HG02884 (cell line): Measurements from ENCODE around the gene OSMR.

Source experiments
- ATAC-seq: cut with Tn5 transposase; IDR thresholded peaks from one replicate; pipeline ENCODE4 v1.9.1; 2021; ENCODE audit warnings: mild to moderate bottlenecking, moderate library complexity; ENCODE audit not compliant: unreplicated experiment

OSMR gene

GRCh38 chr5:38925154-38925925, 79.5 kb downstream of the OSMR start:
- no peak for ATAC-seq

- no peak for ATAC-seq
Observed at GRCh38 chr5:38926121-38926520, 80.3 kb downstream of the OSMR start.

- no peak for ATAC-seq
Observed at GRCh38 chr5:38927470-38927869, 81.7 kb downstream of the OSMR start.

GRCh38 chr5:38929838-38930237, 84.0 kb downstream of the OSMR start:
- ATAC-seq, result no peak

GRCh38 chr5:38931731-38932130, 85.9 kb downstream of the OSMR start:
- ATAC-seq, result no peak

- ATAC-seq, result no peak
Observed at GRCh38 chr5:38932854-38933408, 87.1 kb downstream of the OSMR start.

- no peak for ATAC-seq
Observed at GRCh38 chr5:38935437-38935836, 89.6 kb downstream of the OSMR start.

GRCh38 chr5:38936269-38936668, 90.5 kb downstream of the OSMR start:
- no peak for ATAC-seq

- ATAC-seq, result no peak
Observed at GRCh38 chr5:38938424-38938823, 92.6 kb downstream of the OSMR start.

GRCh38 chr5:38938973-38939372, 93.2 kb downstream of the OSMR start:
- no peak for ATAC-seq

GRCh38 chr5:38940230-38940858, 94.5 kb downstream of the OSMR start:
- ATAC-seq, result no peak

GRCh38 chr5:38941912-38942311, 96.1 kb downstream of the OSMR start:
- no peak for ATAC-seq

- no peak for ATAC-seq
Observed at GRCh38 chr5:38944282-38944681, 98.5 kb downstream of the OSMR start.

- no peak for ATAC-seq
Observed at GRCh38 chr5:38948501-38948900, 102.7 kb downstream of the OSMR start.

- no peak for ATAC-seq
Observed at GRCh38 chr5:38953426-38954012, 107.7 kb downstream of the OSMR start.

- ATAC-seq, result no peak
Observed at GRCh38 chr5:38961691-38962090, 115.9 kb downstream of the OSMR start.

- ATAC-seq, result no peak
Observed at GRCh38 chr5:38968665-38969064, 122.9 kb downstream of the OSMR start.

GRCh38 chr5:38978036-38978435, 132.2 kb downstream of the OSMR start:
- no peak for ATAC-seq

- ATAC-seq, result no peak
Observed at GRCh38 chr5:38979535-38979934, 133.7 kb downstream of the OSMR start.
